IMR-90 (cell line): ENCODE results near the gene LYZL2.

Source experiments
- BHLHE40 ChIP-seq: fragments of 150-350 bp; IDR thresholded peaks from 2 replicates; pipeline ENCODE4 v1.6.1; 2016; ENCODE audit warnings: mild to moderate bottlenecking, low read depth, low read length
- CEBPB ChIP-seq: IDR thresholded peaks from 2 replicates; pipeline ENCODE4 v1.6.1; 2012; ENCODE audit warnings: low read depth, low read length, improper control_type of control experiment
- CTCF ChIP-seq: conservative IDR thresholded peaks from 2 replicates; pipeline ENCODE4 v1.5.1; 2012; ENCODE audit warnings: mild to moderate bottlenecking, low read depth, low read length, improper control_type of control experiment
- ELK1 ChIP-seq: fragments of 150-350 bp; IDR thresholded peaks from 2 replicates; pipeline ENCODE4 v1.6.1; 2016; ENCODE audit warnings: low read depth, mild to moderate bottlenecking, low read length, moderate library complexity, borderline replicate concordance
- FOS ChIP-seq: fragments of 150-350 bp; IDR thresholded peaks from 2 replicates; pipeline ENCODE4 v1.6.1; 2016; ENCODE audit warnings: low read depth, low read length
- MXI1 ChIP-seq: IDR thresholded peaks from 2 replicates; pipeline ENCODE4 v1.6.1; 2012; ENCODE audit warnings: low read depth, mild to moderate bottlenecking, low read length, moderate library complexity, borderline replicate concordance
- NFE2L2 ChIP-seq: fragments of 150-350 bp; IDR thresholded peaks from 2 replicates; pipeline ENCODE4 v1.6.1; 2016; ENCODE audit warnings: low read depth, mild to moderate bottlenecking, low read length
- POLR2A ChIP-seq: IDR thresholded peaks from 2 replicates; pipeline ENCODE4 v1.6.1; 2012; ENCODE audit warnings: mild to moderate bottlenecking, low read depth, low read length
- RAD21 ChIP-seq: IDR thresholded peaks from 2 replicates; pipeline ENCODE4 v1.6.1; 2012; ENCODE audit warnings: low read length, improper control_type of control experiment
- RFX5 ChIP-seq: IDR thresholded peaks from 2 replicates; pipeline ENCODE4 v1.8.0; 2012; ENCODE audit warnings: low read depth, mild to moderate bottlenecking, low read length, moderate library complexity
- SMC3 ChIP-seq: fragments of 150-350 bp; IDR thresholded peaks from 2 replicates; pipeline ENCODE4 v1.6.1; 2016; ENCODE audit warnings: low read depth, mild to moderate bottlenecking, antibody characterized with exemption, low read length, moderate library complexity
- USF2 ChIP-seq: fragments of 150-350 bp; IDR thresholded peaks from 2 replicates; pipeline ENCODE4 v1.6.1; 2017; ENCODE audit warnings: mild to moderate bottlenecking, antibody characterized with exemption, low read length, low read depth

- TF ChIP-seq CTCF, result no peak
- no peak for TF ChIP-seq RAD21
- no peak for TF ChIP-seq ELK1
- TF ChIP-seq POLR2A, result no peak
- TF ChIP-seq USF2, result no peak
- TF ChIP-seq SMC3, result no peak
- no peak for TF ChIP-seq RFX5
- no peak for TF ChIP-seq MXI1
- no peak for TF ChIP-seq NFE2L2
- TF ChIP-seq BHLHE40, result no peak
- TF ChIP-seq CEBPB, result no peak
- no peak for TF ChIP-seq FOS
Observed at GRCh38 chr10:30579574-30579973, 50.0 kb downstream of the LYZL2 start.
